Left hindlimb (tissue), 1 donor: ENCODE data around the gene NWD2.
"Not testable (repeated sequence)": the region's sequence is repeated elsewhere in the genome, so short reads cannot be mapped to it uniquely, and the experiment has no call there.

ENCODE experiments used
- DNase-seq: peaks from one replicate; pipeline ENCODE4 v3.0.0-alpha.2; 2018

Gene NWD2, protein sequence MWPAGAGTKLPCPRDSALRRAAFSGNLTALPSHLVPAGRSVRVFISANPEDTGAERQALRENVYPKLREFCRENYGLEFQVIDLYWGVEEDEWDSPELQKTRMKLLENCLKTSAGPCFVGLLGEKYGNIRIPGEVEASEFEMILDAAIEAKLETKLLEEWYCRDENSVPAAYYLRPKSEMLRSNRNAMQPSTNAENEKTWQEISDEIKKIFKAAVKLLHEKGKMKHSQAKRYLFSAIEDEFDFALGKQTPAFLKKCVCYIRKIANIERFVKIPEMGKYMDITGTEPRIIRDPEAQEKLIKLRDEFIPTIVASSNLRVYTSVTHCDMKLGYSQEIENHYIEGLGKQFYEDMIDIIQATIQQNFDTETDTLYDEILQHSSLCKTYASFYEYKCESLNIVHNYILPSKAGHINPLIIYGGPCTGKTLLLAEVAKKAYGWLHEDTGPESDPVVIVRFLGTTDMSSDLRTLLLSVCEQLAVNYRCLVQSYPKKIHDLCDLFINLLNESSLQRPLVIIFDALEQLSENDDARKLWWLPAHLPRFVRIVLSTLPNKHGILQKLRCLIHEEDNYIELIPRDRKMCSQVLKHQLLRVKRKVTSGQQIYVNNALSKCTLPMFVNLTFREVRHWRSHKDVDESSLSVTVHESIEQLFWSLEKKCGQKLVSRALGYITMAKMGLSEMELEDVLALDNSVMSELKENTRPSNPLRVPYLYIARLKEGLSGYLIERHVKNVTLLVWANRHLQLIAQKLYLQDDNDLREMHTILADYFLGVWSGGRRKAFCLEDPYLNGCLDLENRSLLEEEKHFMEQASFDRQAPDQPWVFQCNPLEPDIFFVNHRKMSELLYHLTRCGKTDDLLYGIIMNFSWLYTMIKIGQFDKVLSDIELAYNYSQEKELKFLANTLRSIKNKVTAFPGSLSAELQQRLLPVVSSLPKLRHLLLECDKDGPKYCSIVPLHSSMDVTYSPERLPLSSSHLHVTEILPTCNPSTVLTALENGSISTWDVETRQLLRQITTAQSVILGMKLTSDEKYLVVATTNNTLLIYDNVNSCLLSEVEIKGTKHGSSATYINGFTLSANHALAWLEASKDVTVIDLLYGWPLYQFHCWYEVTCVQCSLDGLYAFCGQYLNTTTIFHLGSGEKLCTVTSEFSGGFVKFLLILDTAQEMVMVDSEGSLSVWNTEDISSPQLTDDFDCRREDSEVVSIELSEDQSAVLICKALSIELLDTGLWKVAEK (N-terminal part only)

DNA sequence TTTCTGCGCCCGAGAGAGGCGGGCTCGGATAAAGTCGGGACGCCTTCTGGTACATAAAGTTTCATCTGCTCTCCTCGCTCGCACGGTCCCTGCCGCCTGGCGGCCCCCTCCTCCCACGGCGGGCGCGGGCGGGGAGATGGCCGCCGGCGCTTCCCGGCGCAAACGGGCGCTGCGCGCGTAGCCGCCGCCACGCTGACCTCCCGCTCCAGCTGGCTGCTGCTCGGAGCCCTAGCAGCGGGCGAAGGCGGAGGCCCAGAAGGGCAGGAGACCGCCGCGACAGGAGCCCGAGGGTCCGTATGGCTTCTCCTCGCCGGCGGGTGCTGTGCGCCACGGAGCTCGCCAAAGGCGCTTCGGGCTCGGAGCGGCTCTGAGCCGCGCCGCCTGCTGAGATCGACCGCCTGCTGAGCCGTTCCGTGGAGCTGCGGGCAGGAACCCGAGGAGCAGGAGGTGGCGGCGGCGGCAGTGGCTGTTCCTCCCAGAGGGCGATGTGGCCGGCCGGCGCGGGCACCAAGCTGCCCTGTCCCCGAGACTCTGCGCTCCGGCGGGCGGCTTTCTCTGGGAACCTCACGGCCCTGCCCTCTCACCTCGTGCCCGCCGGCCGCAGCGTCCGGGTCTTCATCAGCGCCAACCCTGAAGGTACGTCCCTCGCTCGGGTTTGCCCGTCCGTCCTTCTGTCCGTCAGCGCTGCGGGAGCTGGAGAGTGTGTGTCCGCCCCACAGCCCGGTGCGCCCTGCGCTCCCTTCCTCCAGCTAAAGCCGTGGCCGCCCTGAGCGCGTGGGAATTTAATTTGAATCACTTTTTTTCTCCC lies at the start of gene NWD2:
Gene NWD2, plus strand, starts transcription at position 161 of the 808 bp plus-strand sequence. Its CDS starts 325 bp downstream, at position 486.
- DNase-seq: peak; percentile 46

DNA sequence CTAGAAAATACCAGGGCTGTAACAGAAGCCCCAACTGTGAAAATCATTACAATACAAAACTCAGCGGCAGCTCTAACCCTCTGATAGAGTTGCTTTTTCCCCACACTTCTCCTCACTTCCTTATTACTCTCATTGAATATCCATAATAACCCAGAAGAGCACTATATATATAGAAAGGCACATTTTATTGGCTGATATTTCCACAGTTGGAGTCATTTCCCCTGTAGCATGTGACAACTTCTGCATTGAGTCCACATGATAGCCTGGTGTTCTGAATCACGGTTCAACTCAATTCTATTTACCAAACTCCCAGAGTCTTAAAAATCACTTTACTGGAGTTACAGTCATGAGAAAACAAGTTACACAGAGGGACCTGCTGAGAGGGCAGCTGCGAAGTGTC lies 46.6 kb upstream of the NWD2 start:
- no peak for DNase-seq

DNA sequence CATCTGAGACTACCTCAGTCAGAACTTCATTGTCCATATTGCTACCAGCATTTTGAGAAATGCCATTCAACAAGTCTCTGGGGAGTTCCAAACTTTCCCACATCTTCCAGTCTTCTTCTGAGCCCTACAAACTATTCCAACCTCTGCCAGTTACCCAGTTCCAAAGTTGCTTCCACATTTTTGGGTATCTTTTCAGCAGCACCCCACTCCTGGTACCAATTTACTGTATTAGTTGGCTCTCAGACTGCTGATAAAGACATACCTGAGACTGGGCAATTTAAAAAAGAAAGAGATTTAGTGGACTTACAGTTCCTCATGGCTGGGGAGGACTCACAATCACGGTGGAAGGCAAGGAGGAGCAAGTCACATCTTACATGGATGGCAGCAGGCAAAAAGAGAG lies 39.8 kb upstream of the NWD2 start:
- not testable (repeated sequence) for DNase-seq

DNA sequence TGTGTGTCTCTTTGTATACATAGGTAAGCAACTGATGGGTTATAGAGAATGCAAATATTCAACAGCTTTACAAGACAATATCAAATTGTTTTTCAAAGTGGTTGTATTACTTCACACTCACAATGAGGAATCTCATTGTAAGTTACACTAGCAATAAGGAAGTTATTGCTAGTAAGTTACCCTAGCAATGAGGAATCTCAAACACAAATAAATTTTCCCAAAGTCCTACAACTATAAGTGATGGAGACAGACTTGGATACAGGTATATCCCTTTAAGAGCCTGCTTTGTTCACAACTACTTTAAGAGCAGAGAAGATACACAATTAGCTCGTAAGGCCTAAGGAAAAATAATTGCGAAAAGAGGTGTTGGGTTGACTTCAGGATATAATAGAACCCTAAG lies 28.3 kb upstream of the NWD2 start:
- no peak for DNase-seq

DNA sequence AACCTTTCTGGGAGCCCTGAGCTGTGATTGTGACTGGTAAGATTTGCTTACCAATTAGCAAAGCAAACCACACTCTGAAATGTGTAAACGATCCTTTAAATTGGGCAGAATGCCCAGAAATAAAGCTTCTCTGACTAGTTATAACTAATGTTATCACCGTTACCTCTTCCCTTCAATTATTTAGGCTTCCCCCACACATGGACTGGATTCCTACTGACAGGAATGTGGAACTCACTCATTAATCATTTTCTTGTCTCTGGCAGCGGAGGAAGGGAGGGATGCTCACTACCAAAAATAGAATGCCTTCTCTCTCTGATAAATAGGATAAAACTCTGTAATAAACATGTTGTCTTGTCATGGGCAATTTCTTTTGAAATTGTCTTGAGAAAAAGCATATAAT lies 25.3 kb upstream of the NWD2 start:
- no peak for DNase-seq

DNA sequence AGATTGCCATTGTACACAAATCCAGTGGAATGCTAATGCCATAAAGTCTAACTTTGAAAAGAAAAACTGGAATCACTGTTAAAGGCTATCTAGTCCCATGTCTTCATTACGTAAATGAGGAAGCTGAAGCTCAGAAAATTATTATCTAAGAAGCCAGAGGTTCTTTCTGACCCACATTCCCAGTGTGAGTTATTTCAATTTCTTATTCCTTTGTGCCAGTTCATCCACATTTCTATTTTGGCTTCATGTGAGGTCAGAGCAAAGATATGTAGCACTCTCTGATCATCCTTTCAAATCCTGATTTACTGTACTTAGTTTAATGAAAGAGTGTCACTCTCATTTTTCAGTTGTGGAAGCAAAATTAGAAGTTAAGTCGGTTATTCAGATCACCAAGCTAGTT lies 24.6 kb upstream of the NWD2 start:
- DNase-seq: no peak

DNA sequence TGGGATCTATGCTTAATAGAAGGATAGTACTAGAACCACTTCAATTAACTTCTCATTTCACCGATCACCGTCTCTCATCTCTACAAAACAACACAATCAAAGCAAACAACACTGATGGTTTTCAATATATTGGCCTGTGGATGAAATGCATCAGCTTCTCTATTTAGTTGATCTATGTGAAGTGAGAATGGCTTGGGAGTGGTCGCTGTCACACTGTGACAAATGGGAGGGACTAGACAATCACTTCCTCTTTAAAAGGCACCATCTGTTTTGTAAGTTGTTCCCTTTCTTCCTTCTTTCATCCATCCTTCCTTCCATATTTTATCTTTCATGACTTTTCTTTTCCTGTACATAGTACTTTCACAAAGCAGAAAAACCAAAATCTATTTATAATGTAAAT lies 23.9 kb upstream of the NWD2 start:
- DNase-seq: no peak

DNA sequence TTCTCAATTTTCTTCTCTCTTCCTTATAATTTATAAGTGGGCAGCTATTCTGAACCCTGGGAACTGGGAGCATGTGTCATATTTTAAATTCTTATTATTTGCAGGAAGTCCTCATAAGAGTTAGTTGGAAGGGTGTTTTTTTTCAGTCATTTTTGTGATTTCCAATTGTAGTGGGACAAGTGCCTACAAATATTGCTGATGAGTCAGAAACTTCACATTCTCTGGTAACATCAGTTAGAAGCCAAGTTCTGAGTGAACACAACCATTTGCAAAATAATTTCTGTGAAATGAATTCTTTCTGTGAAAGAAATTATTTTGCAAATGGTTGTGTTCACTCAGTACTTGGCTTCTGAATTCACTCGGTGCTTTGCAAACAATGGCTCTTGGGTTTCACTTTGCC lies 20.8 kb upstream of the NWD2 start:
- no peak for DNase-seq

DNA sequence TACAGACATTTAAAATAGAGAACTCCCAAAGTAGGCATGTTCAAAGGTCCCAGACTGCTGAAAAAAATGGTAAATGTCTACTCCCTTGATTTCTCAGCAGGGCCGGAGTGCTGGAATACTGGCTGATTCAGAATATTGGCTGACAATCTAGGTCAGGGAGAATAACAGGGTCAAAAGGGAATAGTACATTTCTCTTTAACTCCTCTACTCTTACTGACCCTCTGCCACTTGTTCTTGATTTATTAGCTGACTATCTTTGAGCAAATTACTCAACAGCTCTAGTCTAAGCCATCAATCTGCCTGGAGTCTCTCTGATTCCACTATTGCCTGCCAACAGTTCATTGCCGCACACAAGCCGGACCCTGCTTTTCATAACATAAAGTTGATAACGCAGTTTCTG lies 19.7 kb upstream of the NWD2 start:
- DNase-seq: no peak

DNA sequence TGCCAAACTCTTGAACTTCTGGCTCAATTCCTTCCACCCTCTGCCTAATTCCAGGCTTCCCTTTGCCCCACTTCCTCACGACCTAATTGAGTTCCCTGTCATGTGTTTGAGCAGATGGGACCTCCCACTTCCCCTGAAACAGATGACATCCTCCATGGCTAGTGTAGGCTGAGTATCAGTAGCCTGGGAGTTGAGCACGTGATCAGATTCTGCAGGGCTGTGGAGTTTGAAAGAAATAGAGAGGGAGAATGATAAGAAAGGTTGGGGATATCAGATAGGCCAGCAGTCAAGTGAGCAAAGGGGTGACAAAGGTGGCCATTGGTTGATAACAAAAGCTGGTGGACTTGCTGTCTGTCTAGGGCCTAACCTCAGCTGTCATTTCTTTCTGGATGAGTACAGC lies 18.8 kb upstream of the NWD2 start:
- no peak for DNase-seq

DNA sequence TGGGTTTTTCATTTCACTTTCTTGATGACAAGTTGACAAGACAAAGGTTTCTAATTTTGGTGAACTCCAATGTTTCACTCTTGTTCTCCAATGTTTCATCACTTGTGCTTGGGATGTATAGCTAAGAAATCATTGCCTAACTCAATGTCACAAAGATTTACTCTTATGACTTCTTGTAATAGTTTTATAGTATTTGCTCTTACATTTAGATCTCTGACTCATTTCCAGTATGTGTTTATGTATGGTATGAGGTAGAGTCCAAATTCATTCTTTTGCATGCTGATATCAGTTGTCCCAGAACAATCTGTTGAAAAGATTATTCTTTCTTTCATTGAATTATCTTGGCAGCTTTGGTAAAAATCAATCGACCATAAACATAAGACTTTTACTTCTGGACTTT lies 12.2 kb upstream of the NWD2 start:
- DNase-seq: no peak

DNA sequence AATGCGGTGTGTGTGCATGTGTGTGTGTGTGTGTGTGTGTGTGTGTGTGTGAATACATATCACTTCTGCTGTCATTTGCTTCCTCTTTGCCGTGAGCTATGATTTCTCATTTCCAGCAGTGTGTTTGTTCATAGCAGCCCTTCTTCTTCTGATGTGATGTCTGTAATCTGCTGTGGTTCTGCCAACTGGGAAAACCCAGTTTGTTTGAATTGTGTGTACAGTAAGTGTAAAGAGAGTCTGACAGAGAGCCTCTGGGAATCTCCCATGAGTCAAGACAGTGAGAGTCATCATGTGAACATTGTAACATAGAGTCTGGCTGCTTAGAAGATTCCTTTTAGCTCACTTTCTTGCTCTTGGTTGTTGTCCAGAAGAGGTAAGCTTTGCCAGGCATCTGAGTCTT lies 8.4 kb upstream of the NWD2 start:
- DNase-seq: no peak

DNA sequence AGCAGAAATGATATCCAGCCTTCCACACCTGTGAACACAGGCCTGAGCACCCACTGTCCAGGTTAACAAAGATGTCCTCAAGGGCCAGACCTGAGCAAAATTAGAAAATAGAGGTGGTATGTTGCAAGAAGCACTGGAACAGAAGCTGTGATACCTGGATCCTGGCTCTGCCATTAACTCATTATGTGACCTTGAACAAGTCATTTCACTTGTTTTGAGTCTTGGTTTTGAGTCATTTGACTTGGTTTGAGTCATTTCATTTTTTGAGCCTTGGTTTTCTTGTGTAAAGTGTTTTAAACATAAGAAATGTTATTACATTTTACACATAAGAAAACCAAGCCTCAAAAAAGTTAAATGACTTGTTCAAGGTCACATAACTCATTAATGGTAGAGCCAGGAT lies 2.9 kb upstream of the NWD2 start:
- no peak for DNase-seq

DNA sequence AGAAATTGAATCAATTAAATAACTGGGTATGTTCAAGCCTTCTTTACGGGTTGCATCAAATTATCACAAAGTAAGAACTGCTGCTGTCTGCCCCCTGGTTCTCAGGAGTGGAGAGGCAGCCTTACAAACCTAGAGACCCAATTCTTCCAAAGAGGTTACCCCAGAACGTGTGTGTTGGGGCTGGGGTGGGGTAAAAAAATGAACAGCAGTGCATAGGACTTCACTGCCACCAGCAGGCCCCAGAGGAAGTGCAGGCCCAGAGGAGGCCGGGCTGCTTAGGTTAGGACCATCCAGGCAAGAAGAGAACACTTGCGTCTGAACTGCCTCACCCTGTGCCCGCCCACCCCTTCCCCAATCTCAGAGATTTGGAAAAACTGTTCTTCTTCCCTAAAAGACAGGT lies 1.5 kb upstream of the NWD2 start:
- DNase-seq: no peak

DNA sequence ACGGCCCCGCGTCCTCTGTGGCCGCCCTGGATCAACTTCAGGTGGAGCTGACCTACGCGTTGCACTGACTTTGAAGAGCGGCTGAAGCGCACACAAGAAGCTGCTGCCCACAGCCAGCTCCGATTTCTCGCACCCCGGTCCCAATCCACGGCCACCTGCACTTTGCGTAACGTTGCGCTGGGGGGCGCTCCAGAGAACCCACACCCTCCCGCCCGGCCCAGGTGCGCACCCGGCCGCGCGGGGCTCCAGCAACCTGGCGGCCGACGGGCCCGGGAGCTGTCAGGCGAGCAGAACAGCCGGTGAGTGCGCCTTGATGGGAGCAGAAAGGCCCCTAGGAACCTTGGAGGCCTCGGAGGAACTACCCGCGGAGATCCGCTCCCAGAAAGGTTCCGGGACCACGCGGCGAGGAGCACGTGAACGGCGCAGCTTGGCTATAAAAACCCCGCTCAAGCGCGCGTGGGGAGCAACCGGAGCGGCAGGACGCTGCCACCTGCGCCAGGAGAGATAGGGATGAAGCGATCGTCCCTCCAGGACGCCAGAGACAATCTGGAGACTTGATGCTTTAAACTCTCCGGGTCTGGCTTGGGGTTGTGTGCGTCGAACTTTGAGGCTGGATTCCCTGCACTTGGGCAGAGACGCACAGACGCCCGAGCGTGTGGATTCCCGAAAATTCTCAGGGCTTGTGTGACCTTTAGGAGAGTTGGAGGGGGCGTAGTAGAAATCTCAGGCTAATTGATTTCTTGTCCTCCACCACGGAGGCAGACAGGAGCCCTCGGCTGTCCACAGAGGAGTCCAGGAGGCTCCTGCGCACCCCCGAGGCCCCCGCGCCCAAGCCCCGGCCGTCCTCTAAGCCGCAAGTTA lies 591 bp upstream of the NWD2 start:
- no peak for DNase-seq

DNA sequence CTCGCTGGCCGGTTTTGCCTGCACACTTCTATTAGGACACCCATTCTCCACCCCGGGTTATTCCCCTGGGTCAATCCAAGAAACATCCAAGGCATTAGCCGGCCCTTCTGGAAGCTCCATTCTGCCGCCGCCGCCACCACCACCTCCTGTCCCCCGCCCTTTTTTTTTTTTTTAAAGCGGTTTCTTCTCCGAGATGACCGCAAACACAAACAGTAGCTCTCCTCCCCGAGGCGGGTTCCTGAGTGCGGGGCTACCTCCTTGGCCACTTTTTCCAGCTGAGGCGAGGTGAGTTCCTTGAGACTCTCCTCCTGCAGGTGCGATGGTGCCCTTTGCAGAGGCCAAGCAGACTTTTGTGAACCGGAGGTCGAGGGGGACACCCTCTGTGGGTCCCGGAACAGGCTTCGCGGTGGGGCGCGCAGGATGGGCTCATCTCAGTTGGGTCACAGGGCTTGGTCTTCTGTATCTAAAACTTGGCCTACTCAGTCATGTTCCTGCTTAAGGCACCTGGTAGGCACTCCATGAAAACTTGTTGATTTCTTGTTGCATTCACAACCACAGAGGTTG lies 930 bp downstream of the NWD2 start:
- no peak for DNase-seq

DNA sequence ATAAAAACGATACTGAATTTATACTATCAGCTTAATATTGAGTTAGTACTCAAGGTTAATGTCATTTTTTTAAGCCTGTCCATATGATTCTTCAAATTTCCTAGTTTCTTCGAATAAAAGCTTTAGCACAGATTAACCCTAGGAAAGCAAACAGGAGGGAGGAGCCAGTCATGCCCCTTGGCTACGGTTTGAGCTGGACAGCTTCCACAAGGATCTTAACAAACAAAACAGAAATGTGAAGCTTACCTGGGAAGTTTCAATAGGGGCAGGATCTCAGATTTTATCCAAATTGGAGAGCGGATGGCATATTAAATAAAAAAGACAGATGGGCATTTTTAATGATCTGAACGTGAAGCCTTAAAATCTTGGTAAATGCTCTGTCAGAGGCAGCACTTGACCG lies 2.3 kb downstream of the NWD2 start:
- no peak for DNase-seq

DNA sequence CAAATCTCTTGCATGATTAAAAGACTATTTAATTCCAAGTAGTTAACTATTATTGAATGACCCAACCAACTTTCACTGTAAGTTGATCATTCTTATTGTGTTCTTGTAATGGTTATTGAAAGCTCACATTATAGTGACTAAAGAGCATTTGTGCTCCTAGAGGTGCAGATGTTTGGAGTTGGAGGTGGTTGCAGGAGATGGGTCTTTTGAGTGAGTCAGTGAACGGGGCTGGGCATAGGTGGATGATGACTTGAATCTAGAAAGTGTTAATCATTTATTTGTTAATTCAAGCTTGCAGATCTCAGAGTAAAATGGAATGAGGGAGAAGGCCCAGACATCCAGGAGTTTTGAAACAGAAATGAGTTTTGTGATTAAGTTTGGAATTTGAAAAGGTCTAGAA lies 13.7 kb downstream of the NWD2 start:
- no peak for DNase-seq

DNA sequence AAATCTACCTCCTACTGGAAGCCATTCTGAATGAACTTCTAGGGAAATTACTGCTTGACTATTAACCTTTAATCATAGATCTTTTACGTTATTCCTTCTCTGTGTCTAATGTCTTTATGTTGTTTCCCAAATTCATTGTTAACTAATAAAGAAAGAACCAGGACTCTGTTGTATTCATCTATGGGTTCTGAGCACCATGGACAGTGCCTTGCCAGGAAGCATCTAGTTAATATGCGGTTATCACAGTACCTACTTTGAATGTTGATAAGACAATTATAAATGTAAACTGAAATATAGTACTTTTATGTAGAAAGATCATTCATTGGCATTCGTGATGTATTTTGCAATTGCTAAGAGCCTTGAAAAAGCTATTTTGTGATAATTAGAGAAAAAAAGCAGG lies 23.8 kb downstream of the NWD2 start:
- no peak for DNase-seq

DNA sequence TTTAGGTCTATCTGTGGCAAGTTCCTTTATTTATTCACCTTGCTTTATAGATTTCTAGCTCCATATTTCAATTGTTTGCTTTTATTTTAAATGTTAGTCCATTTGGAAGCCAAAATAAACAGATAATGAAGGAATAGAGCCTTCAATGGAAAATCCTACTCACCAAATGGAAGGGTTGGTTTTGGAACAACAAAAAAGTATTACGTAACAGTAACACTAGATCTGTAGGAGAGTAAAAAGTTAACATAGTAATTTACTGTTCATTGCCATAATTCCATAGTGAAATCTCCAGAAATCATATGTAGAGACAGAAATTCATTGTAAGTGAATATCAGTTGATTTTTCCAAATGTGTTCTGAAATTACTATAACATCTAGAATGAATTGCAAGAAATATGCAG lies 34.6 kb downstream of the NWD2 start:
- no peak for DNase-seq

DNA sequence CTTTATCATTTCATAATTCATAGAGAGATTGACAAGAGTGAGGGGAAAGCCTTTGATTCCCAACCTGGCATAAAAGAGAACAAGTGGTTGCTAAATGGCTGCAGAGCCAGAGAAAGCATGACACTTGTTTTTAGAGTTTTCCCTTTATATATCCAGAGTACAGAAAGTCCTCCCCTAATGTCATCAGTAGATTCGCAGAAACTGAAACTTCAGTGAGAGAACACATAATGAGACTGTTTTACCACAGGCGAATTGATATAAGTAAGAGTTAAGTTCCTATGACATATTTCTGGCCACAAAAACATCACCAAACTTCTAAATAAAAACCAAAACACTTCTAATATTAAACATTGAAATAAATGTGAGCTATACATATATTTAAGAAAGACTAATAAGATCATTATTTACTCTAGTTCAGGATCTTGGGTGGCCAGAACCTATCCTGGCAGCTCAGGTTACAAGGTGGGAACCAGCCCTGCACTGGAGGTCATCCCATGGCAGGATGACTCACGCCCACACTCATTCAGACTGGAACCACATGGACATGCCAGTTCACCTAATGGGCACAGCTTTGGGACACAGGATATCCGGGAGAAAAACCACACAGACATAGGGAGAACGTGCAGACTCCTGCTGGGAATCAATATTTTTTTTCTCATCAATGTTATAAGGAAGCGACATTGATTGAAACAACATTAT lies 35.5 kb downstream of the NWD2 start:
- DNase-seq: no peak
